Right cardiac atrium (tissue), 5 donors: ENCODE data around the gene FOXP1. TPM values are rescaled to one million over a fixed set of nuclear protein-coding genes. Genes with fewer than 3 reads are reported as not detected.

Source experiments
- ATAC-seq, 2 donors: fragments of 200-7000 bp; cut with Tn5 transposase; one replicate each; pipeline versions ENCODE4 v1.8.0 to v1.9.1; 2020; ENCODE audit warnings: moderate library complexity in 2 of 2, mild to moderate bottlenecking in 1 of 2
- DNase-seq, 3 donors: peaks; one replicate each; pipeline ENCODE4 v3.0.0-alpha.2; 2020
- H3K27ac ChIP-seq: one replicate; pipeline ENCODE4 v1.5.1; 2013; ENCODE audit warnings: mild to moderate bottlenecking, low read length, control low read depth, moderate library complexity
- H3K27me3 ChIP-seq: one replicate; pipeline ENCODE4 v1.6.1; 2013; ENCODE audit not compliant: control insufficient read depth, insufficient read depth
- H3K4me1 ChIP-seq: one replicate; pipeline ENCODE4 v1.6.1; 2013; ENCODE audit warnings: low read length; ENCODE audit not compliant: control insufficient read depth, insufficient read depth
- H3K4me3 ChIP-seq: one replicate; pipeline ENCODE4 v1.5.1; 2013; ENCODE audit warnings: low read length, control low read depth
- H3K9me3 ChIP-seq: one replicate; pipeline ENCODE4 v1.6.1; 2013; ENCODE audit warnings: low read length; ENCODE audit not compliant: control insufficient read depth
- WGBS: extraction: QIAGEN DNeasy Blood & Tissue Kit; methylation state at CpG from one replicate; pipeline ENCODE4 v1.1.7; 2013; 5-methylcytosine and 5-hydroxymethylcytosine counted together
- intact Hi-C, 4 donors: fragments of 100-400 bp; cut with DNase I; formaldehyde crosslinking; loops; one replicate each; pipeline versions ENCODE4 v1.11.0 to v1.14.0; 2022 to 2023
- polyA plus RNA-seq: library from polyadenylated mRNA; stranded (reverse); fragments of 200-250 nt; gene quantifications from one replicate; pipeline ENCODE4 v1.2.3, GENCODE V29; 2013
- total RNA-seq, 4 donors: library from RNA; stranded (reverse); fragmentation: NEBNext Ultra II Directional; extraction: Animal tissue kit (Norgen Biotek cat#: 25700); gene quantifications; one replicate each; pipeline ENCODE4 v1.2.1, GENCODE V29; 2021
- donor health status: healthy with polysubstance abuse.
- donor health status: DM: no; HTN: yes; CAD: no.
- donor health status: DM: no; HTN: no; CAD: no.
- donor health status: DM: no; HTN: yes; CAD: no; lungs with severe emphysema.
- donor health status: DM: yes; HTN: yes; CAD: no.

FOXP1 gene
- total and polyA plus RNA-seq, 5 donors = 13.6 to 63.4 (median 57.4) TPM

DNA sequence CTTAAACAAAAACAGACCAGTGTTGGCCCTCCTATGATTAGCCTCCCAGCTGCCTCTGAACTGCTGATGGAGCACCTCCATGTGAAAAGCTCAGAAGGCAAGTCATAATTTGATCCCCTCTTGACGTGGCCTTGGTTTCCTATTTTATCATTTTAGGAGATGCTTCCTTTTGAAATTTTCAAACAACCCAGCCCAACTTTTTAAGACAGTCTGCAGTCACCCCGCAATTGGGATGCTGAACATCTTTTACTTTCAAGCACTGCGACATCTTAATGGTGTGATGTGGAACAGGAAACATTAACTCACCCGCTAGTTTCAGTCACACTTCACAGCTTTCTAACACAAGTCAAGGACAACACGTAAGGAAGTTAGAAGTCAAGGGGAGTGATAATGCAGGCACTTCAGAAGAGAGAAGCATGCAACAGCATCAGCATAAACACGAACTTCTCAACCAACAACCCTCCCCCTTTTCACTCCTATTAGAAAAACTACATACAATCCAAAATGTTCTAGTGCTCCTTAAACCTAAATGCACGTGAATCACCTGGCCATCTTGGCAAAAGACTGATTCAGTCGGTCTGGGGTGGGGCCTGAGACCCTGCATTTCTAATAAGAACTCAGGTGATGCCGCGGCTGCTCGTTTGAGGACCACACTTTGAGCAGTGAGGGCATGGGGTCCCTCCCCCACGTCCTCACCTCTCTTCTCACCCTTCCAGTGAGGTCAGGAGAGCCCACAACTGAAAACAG is 161.5 kb downstream of the FOXP1 start:
- H3K4me3 ChIP-seq = no peak overlapping the region
- no peaks in the 10 kb centered on the region for H3K27me3 ChIP-seq
- DNase-seq (no peak), ATAC-seq (no peak)
- no peaks in the 10 kb centered on the region for H3K9me3 ChIP-seq
- peaks cover 8% of the 10 kb centered on the region for H3K4me1 ChIP-seq
- 84% methylated on average over 12 of the region's 12 CpGs for WGBS
- H3K27ac ChIP-seq = no peak overlapping the region
- intact Hi-C loops = no loop called here

DNA sequence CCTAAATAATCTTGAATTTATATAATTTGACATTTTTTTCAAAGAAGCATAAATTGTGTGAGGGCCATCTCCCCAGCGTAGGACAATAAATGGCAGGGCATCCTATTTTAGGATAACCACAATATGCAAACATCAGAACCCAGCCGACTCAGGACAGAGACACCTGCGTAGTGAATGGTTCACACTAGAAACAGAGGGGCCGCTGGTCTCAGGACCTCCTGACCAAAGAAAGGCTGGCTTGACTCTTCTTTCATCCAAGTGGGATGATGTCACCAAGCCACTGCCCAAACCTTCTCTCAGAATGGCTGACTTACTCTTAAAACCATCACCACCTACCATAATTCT is 162.1 kb downstream of the FOXP1 start:
- ATAC-seq (no peak), DNase-seq (no peak)
- Histone ChIP-seq H3K27me3 (no peaks in the 10 kb centered on the region), H3K9me3 (no peaks in the 10 kb centered on the region), H3K27ac (no peak overlapping the region), H3K4me1 (peaks cover 8% of the 10 kb centered on the region), H3K4me3 (no peak overlapping the region)
- intact Hi-C loops = no loop called here
- WGBS = 96% methylated on average over 4 of the region's 4 CpGs

DNA sequence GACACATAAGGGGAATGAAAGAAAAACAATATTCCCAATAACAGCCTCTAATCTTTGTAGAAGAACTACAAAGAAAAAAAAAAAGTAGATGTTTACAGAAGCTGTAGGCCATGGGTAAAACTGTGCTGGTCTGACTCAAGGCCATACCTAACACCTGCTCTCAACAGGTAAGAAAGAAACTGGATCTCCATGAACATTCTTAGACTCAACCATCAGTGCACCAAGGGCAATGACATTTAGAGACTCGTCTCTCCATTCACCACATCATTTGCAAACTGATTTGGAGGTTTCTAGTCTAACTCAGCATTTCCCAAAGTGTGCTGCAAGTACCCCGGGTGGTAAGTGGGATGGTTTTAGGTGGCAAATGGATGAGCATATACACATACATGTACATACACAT is 164.2 kb downstream of the FOXP1 start:
- intact Hi-C loops = no loop called here
- H3K4me3 ChIP-seq = no peak overlapping the region
- WGBS = 97% methylated on average over 2 of the region's 2 CpGs
- H3K27me3 ChIP-seq = no peaks in the 10 kb centered on the region
- no peaks in the 10 kb centered on the region for H3K9me3 ChIP-seq
- ATAC-seq (no peak), DNase-seq (no peak)
- H3K4me1 ChIP-seq = peaks cover 8% of the 10 kb centered on the region
- no peak overlapping the region for H3K27ac ChIP-seq

DNA sequence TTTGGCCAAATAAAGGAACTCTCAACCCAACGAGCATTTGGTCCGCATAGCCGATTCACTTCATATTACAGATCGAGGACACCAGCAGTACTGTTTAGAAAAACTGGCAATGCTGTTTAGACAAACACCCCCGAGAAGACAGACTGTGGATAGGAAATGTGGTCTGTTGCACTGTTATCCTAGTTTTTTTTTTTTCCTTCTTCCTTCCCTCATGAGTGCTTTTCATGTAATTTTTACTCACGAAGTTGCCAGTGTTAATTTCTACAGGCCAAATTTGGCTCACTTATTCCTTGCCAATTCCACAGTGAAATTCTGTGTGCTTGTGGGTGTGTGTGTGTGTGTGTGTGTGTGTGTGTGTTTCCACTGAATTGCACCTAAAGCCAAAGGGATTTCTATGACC is 165.7 kb downstream of the FOXP1 start:
- intact Hi-C loops = no loop called here
- DNase-seq = no peak
- 53% methylated on average over 6 of the region's 6 CpGs for WGBS
- peaks cover under 1% of the 10 kb centered on the region for H3K4me1 ChIP-seq
- no peaks in the 10 kb centered on the region for H3K27me3 ChIP-seq
- ATAC-seq = no peak
- H3K27ac ChIP-seq = no peak overlapping the region
- no peak overlapping the region for H3K4me3 ChIP-seq
- no peaks in the 10 kb centered on the region for H3K9me3 ChIP-seq

DNA sequence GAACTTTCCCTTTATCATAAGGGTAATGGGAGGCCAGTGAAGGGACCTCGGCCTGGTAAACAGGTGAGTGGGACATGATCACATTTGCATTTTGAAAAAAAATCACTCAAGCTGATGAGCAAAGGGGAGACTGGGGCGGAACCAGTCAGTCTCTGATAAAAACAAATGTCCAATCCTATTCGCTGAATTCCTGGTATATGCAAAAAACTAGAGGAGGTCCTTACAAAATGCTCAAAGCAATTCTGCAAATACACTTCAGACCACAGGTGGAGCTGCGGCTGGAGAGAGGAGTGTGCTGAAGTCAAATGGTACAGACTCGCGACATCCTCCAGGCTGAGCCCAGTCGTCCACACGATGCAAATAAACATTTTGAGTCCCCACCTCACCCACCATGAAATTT is 166.7 kb downstream of the FOXP1 start:
- 94% methylated on average over 8 of the region's 8 CpGs for WGBS
- Histone ChIP-seq H3K4me1 (no peaks in the 10 kb centered on the region), H3K9me3 (no peaks in the 10 kb centered on the region), H3K4me3 (no peak overlapping the region), H3K27me3 (no peaks in the 10 kb centered on the region), H3K27ac (no peak overlapping the region)
- no peak for ATAC-seq
- intact Hi-C loops = no loop called here
- no peak for DNase-seq

DNA sequence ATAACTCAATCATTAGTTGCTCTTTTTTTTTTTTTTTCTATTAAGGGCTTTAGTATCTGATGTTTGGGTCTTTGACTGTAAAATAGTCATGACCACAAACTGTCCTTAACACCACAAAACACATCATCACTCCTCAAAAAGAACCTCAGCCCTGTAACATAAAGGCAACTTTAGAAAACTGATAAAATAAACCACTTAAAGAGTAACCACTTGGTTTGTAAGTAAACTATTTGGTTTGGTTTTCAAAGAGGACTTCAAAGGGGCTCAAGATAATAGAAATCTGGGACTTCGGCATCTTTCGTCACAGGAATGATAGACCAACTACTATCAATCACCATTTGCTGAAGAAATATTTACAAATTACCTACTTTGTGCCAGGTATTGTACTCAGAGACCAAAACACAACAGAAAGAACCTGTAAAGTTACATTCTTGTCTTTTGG is 167.8 kb downstream of the FOXP1 start:
- H3K27ac ChIP-seq = no peak overlapping the region
- no peaks in the 10 kb centered on the region for H3K4me1 ChIP-seq
- no peak for ATAC-seq
- WGBS = 95% methylated on average over 2 of the region's 2 CpGs
- no peak for DNase-seq
- intact Hi-C loops = no loop called here
- no peaks in the 10 kb centered on the region for H3K27me3 ChIP-seq
- H3K9me3 ChIP-seq = no peaks in the 10 kb centered on the region
- H3K4me3 ChIP-seq = no peak overlapping the region

DNA sequence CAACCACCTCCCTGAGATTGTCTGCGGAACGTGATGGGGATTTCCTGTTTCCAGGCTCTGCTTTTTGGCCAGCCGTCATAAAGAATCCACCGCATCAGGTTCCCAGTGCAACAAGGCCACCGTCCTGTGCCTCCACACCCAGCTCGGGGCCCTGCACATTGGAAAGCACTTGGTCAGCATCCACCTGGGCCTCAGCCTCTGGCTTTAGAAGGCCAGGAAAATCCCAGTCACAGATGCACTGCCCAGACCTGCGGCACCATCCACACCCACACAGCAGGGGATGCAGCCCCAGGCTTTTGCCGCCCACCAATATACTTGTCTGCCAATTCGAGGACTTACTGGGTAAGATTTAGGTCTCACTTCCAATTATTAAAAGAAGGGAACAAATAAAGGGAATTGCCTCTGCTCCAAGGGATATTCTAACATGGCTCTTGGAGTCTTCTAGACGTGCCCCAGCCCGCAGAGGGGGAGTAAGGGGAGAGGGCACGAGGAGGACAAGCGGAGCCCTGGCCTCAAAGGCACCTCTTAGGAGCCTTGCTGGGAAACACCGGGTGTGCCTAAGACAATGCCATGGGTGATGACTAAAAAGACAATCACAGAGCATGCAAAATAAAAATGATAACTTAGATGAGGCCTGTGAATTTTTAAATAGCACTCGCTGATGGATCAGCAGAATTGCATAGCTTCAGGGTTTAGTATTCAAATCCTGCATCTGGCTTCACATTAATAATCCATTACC is 169.2 kb downstream of the FOXP1 start:
- H3K27ac ChIP-seq = no peak overlapping the region
- intact Hi-C loops = no loop called here
- DNase-seq (peak in 1 of 3 donors; percentile 41), ATAC-seq (peak in 1 of 2 donors; percentile 75)
- 83% methylated on average over 15 of the region's 15 CpGs for WGBS
- no peaks in the 10 kb centered on the region for H3K27me3 ChIP-seq
- H3K9me3 ChIP-seq = no peaks in the 10 kb centered on the region
- H3K4me3 ChIP-seq = no peak overlapping the region
- H3K4me1 ChIP-seq = no peaks in the 10 kb centered on the region

DNA sequence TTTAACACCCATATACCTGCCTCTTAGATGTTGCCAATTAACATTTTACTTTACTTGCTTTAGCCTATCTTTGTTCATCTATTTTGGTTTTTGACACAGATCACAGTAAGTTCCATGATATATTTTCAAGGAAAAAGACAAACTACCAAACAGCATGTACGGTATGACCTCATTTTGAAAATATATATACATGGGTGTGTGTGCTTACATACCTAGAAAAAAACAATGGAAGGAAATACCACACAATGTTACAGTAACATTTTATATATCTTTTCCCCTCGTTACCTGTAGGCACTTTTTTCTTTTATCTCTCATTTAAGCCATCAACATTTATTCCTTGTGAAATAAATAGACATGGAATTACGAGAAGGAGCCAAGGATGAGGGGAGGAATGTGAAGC is 170.0 kb downstream of the FOXP1 start:
- no peak overlapping the region for H3K4me3 ChIP-seq
- 58% methylated on average over 3 of the region's 3 CpGs for WGBS
- no peak overlapping the region for H3K27ac ChIP-seq
- H3K27me3 ChIP-seq = no peaks in the 10 kb centered on the region
- H3K9me3 ChIP-seq = no peaks in the 10 kb centered on the region
- intact Hi-C loops = no loop called here
- ATAC-seq (no peak), DNase-seq (no peak)
- no peaks in the 10 kb centered on the region for H3K4me1 ChIP-seq

DNA sequence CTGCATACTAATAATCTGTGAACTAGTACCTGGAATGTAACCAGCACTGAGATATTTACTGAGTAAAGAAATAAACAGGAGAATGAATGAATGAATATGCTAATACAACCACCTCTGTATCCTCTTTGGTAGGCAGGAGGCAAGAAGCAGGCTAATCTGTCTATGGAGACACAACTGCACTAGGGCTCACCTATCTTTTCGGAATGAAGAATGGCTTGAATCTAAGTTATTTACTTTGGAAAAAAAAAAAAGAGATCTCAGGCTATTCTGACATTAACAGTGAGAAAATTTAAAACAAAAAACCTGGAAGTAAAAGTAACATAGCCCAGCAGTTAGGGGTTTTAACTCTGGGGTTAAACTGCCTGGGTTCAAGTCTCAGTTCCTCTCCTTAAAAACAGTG is 174.2 kb downstream of the FOXP1 start:
- H3K9me3 ChIP-seq = no peaks in the 10 kb centered on the region
- H3K27me3 ChIP-seq = no peaks in the 10 kb centered on the region
- H3K4me3 ChIP-seq = no peak overlapping the region
- intact Hi-C loops = no loop called here
- no peak for DNase-seq
- H3K27ac ChIP-seq = no peak overlapping the region
- ATAC-seq = no peak
- H3K4me1 ChIP-seq = no peaks in the 10 kb centered on the region
- WGBS = 100% methylated on average over 1 of the region's 1 CpG

DNA sequence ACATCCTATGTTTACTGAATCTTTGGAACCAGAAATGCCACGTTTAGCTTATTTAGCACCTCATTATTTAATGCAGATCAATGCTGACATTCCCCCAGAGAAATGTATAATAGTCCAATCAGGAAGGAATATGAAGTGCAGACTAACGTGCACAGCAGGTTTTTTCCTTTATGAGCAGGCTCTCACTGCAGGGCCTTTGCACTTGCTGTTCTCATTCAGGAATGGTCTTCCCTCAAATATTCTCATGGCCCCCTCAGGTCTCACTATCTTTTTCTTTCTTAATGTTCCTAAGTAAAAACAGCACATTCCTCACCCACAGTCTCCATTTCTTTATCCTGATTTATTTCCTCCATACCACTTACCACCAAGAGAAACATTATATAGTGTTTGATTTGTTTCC is 174.6 kb downstream of the FOXP1 start:
- WGBS = 85% methylated on average over 2 of the region's 2 CpGs
- Histone ChIP-seq H3K4me3 (no peak overlapping the region), H3K9me3 (no peaks in the 10 kb centered on the region), H3K27ac (no peak overlapping the region), H3K4me1 (no peaks in the 10 kb centered on the region), H3K27me3 (no peaks in the 10 kb centered on the region)
- DNase-seq = no peak
- intact Hi-C loops = no loop called here
- no peak for ATAC-seq

DNA sequence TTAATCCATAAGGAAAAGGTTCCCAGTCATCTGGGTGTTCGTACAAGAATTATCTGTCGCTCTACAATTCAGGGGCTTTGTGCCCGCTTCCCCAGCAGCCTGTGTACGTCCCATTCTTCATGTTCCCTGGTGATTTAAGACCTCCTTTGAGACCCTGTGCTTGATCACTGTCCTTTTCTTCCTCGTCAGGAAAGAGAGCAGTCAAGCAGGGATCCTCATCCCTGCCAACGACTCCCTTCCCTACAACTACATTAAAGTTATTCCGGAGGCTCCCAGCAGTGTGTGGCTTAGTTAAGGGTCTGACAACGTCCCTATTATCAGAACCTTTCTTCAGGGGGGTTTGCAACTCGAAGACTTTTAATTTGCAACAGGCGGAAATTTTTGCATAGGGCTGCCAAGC is 175.7 kb downstream of the FOXP1 start:
- no peaks in the 10 kb centered on the region for H3K4me1 ChIP-seq
- H3K4me3 ChIP-seq = no peak overlapping the region
- 50% methylated on average over 10 of the region's 10 CpGs for WGBS
- no peak overlapping the region for H3K27ac ChIP-seq
- no peak for DNase-seq
- no peaks in the 10 kb centered on the region for H3K27me3 ChIP-seq
- intact Hi-C loops = no loop called here
- ATAC-seq = no peak
- no peaks in the 10 kb centered on the region for H3K9me3 ChIP-seq
